HG03439 (cell line): Measurements from ENCODE around the gene TOP2A.
"Not testable (repeated sequence)": the region's sequence is repeated elsewhere in the genome, so short reads cannot be mapped to it uniquely, and the experiment has no call there.

ENCODE experiments used
- ATAC-seq: cut with Tn5 transposase; IDR thresholded peaks from one replicate; pipeline ENCODE4 v1.9.1; 2021; ENCODE audit warnings: mild to moderate bottlenecking, moderate library complexity; ENCODE audit not compliant: unreplicated experiment

Gene TOP2A

GRCh38 chr17:40377832-40378231, 39.9 kb downstream of the TOP2A start:
- ATAC-seq = no peak

DNA sequence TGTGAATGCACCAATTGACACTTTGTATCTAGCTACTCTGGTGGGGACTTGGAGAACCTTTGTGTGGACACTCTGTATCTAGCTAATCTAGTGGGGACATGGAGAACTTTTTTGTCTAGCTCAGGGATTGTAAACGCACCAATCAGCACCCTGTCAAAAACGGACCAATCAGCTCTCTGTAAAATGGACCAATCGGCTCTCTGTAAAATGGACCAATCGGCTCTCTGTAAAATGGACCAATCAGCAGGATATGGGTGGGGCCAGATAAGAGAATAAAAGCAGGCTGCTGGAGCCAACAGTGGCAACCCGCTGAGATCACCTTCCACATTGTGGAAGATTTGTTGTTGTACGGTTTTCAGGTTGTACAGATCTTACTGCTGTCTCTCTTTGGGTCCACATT, 41.2 kb downstream of the TOP2A start:
- ATAC-seq = not testable (repeated sequence)

- not testable (repeated sequence) for ATAC-seq
Observed at GRCh38 chr17:40375786-40376185, 41.9 kb downstream of the TOP2A start.

DNA sequence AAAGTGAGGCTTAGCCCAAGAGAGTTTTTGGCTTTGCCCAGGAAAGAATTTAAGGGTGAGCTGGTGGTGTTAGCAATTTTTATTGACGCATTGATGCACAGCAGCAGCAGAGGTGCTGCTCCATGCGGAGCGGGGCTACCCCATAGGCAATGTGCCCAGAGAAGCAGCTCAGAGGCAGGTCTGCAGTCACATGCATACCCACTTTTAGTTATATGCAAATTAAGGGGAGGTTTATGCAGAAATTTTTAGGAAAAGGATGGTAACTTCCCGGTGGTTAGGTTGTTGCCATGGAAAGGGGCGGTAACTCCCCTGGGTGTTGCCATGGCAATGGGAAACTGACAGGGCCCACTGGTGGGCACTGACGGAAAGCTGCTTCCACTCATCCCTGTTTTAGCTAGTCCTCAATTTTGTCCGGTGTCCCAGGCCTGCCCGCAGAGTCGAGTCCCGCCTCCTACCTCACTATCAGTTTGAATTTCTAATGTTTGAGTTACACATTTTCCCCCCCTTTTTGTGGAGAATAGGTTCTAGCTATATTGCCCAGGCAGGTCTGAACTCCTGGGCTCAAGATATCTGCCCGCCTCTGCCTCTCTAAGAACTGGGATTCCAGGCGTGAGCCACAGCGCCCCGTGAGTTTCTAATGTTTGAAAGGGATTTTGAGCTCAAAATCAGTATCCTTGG, 42.7 kb downstream of the TOP2A start:
- no peak for ATAC-seq

DNA sequence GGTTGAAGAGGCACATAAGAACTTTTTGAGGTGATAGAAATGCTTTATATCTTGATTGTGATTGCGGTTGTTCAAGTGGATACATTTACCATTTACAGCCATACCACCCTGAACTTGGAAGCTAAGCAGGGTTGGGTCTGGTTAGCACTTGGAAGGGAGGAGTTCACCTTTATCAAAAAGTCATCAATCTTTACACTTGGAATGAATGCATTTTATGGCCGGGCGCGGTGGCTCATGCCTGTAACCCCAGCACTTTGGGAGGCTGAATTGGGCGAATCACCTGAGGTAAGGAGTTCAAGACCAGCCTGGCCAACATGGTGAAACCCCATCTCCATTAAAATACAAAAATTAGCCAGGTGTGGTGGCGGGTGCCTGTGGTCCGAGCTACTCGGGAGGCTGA, 43.7 kb downstream of the TOP2A start:
- no peak for ATAC-seq

DNA sequence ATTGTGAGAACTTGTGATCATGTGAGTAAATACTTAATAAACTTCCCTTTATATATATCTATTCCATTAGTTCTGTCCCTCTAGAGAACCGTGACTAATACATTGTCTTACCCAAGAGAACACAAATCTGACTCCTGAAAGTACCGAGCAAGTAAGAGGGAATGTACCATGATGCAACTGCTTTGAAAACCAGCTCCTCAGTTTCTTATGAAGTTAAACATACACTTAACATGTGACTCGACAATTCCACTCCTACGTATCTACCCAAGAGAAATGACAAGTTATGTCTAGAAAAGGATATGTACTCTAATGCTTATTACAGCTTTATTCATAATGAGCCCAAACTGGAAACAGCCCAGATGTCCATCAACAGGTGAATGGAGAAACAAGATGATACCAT, 44.4 kb downstream of the TOP2A start:
- ATAC-seq = no peak

DNA sequence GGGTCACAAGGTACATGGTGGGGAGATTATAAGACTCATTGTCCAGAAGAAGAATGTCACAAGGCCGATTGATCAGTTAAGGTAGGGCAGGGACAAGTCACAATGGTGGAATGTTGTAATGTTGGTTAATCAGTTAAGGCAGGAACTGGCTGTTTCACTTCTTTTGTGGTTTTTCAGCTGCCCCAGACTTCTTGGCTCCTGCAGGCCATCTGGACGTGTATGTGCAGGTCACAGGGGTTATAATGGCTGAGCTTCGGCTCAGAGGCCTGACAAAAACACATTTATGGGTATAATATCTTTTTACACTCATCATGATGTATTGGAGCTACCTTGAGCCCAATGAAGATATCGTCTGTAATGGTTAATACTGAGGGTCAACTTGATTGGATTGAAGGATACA, 45.1 kb downstream of the TOP2A start:
- ATAC-seq = not testable (repeated sequence)

GRCh38 chr17:40372031-40372430, 45.7 kb downstream of the TOP2A start:
- ATAC-seq = no peak

DNA sequence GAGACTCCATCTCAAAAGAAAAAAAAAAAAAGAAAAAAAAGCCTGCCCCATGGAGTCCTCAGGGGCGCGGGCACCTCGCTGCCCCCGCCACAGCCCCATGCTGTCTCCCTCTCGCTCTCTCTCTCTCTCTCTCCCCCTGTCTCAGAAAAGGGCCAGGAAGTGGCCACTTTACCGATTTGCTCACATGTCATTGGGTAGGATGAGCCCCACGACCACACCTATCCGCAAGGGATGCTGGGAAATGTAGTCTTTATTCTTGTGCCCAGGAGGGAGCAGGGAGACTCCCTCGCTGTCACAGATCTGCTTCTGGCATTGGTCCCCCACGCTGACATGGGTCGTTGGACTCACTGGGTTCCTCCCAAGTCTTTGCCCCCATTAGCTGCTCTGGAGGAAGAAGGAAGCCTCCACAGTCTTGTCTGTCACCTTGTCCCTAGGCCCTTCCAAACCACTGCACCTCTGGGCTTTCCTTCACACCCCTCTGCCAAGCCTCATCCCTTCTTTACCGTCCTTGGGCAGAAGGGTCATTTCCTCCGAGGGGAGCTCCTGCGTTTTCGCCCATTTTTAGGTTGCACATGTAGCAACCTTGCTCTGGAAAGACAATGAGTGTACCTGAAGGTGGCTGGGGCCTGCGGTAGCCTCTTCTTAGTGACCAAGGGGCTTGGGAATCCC, 46.3 kb downstream of the TOP2A start:
- ATAC-seq = no peak

- ATAC-seq = no peak
Observed at GRCh38 chr17:40369923-40370322, 47.8 kb downstream of the TOP2A start.

- not testable (repeated sequence) for ATAC-seq
Observed at GRCh38 chr17:40367728-40368127, 50.0 kb downstream of the TOP2A start.

GRCh38 chr17:40366861-40367518, 50.7 kb downstream of the TOP2A start:
- no peak for ATAC-seq

GRCh38 chr17:40366076-40366860, 51.4 kb downstream of the TOP2A start:
- no peak for ATAC-seq

GRCh38 chr17:40364906-40365305, 52.8 kb downstream of the TOP2A start:
- ATAC-seq = no peak

- ATAC-seq = no peak
Observed at GRCh38 chr17:40364121-40364861, 53.4 kb downstream of the TOP2A start, which contains the start of gene GJD3. TSS of gene GJD3 (minus strand) at chr17:40364737. CDS start at chr17:40363815, 922 bp downstream.

DNA sequence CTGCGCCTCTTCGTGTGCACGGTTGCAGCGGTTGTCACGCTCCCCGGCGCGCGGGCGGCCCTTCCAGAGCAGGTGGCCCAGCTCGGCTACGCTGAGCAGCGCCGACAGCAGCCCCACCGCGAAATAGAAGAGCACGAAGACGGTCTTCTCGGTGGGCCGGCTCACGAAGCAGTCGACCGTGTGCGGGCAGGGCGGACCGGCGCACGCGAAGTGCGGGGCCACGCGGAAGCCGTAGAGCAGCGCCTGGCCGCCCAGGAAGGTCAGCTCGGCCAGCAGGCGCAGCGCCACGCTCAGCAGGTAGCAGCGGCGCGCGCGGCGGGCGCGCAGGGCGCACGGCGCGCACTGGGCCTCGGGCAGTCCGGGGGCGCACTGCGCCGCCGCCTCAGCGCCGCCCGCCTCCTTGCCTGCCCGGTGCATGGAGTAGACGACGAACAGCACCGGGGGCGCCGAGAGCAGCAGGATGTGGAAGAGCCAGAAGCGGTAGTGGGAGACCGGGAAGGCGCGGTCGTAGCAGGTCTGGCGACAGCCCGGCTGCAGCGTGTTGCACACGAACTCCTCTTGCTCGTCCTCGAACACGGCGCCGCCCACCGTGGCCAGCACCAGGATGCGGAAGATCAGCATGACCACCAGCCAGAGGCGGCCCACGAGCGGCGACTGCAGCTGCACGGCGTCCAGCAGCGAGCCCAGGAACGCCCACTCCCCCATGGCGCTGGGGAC, 54.4 kb downstream of the TOP2A start:
- ATAC-seq = no peak

GRCh38 chr17:40362696-40363110, 55.0 kb downstream of the TOP2A start:
- ATAC-seq = peak; percentile 69

DNA sequence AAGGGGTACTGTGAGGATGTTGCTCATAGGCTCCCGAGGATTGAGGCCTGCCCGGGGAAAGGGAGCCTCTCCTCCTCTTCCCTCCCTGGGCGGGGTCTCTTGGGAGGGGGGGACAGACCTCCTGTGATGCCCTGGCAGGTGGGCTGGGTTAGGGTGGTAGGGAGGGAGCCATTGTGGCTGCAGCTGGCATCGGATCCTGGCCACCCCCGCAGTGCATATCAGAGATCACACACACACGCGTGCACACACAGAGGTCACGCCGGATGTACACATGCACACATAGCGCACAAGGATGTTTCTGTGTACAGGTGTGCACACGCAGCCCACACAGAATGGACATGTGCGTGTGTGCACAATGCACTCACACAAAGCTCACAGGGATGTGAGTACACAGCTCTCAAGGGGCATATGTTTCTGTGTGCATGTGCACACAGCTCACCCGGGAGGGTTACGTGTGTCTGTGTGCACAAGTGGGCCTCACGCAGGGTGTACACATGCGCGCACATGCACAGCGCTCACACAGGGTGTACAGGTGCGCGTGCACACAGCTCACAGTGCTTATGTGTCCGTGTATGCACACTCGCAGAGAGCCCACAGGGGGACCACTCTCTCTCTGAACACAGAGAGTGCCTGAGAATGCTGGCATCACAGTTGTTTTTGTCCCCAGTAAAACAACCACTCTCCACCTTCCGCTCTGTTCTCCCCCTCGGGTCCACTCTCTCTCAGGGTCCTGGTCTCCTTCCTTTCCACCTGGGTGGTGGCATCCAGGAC, 55.6 kb downstream of the TOP2A start:
- ATAC-seq = peak; percentile 9
